Adrenal gland (tissue), 5 donors: ENCODE data around the gene PRLR.

ENCODE experiments used
- CTCF ChIP-seq, 6 experiments: fragments of 450-650 bp in 4 of 6; fragments of 200-600 bp in 2 of 6; sonication (generic) in 1 of 6; IDR thresholded peaks; 1 replicate in 5 of 6; 2 replicates in 1 of 6; pipeline versions ENCODE4 v1.5.1 to v1.8.0; 2016 to 2021; ENCODE audit warnings: antibody characterized with exemption in 6 of 6, mild to moderate bottlenecking in 2 of 6, moderate library complexity in 1 of 6
- POLR2A ChIP-seq, 2 donors: fragments of 450-650 bp; IDR thresholded peaks; one replicate each; pipeline ENCODE4 v1.6.1; 2017; ENCODE audit warnings: antibody characterized with exemption in 2 of 2, mild to moderate bottlenecking in 2 of 2, moderate library complexity in 1 of 2
- donor health status: DM: no; HTN: no; CAD: no.

- no peak for TF ChIP-seq CTCF (IDR thresholded peaks at IDR 0.05)
- no peak for TF ChIP-seq POLR2A (IDR thresholded peaks at IDR 0.05)
Observed at GRCh38 chr5:35009019-35009418, 221.3 kb downstream of the PRLR start.
